ENCODE data around the gene RNF214.

DNA sequence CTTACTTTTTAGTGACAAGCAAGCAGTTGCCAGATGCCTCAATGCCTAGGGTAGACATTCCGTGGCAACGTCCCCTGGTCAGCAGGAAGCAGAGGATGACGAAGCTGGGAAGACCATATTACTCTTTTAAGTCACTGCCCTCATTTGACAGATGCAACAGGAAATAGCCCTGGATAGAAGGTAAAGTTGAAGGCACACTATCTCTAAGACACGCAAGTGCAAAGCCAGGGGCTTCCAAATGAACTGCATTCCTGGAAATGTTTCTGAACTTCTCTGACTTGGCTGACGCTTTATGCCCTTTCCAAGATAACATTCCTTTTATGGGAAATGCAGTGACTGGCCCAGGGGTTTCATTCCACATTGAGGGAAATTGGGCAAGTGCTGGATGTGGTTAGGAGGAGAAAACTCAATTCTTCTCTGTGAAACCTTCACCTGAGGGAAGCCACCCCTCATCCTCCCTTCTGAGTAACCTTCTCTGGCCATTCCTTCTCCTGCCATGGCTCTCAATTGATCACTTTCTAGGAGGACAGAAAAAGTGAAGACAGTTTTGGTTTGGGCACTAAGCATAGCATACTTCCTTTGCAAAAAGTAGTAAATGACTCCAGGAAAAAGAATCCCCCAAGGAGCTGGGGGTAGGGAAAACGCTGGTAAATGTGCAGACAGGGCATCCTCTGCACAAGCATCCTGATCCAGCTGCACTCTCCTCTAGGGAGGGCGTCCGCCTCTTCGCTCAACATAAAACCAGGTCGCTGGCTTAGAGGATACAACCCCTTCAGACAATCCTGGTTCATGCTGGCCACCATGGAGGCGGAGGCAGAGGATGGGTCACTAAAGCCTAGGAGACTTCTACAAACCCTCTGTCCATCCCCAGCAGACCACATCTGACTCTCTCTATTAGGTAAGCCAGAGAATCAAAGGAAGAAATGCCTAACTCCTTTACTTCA lies 15.1 kb upstream of the RNF214 start:
- TF ChIP-seq, protein P1, sequence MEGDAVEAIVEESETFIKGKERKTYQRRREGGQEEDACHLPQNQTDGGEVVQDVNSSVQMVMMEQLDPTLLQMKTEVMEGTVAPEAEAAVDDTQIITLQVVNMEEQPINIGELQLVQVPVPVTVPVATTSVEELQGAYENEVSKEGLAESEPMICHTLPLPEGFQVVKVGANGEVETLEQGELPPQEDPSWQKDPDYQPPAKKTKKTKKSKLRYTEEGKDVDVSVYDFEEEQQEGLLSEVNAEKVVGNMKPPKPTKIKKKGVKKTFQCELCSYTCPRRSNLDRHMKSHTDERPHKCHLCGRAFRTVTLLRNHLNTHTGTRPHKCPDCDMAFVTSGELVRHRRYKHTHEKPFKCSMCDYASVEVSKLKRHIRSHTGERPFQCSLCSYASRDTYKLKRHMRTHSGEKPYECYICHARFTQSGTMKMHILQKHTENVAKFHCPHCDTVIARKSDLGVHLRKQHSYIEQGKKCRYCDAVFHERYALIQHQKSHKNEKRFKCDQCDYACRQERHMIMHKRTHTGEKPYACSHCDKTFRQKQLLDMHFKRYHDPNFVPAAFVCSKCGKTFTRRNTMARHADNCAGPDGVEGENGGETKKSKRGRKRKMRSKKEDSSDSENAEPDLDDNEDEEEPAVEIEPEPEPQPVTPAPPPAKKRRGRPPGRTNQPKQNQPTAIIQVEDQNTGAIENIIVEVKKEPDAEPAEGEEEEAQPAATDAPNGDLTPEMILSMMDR (IDR thresholded peaks at IDR 0.05), result no peak
- TF ChIP-seq POLR2A (IDR thresholded peaks at IDR 0.05), result no peak

Data from body of pancreas (tissue), 4 donors.